SK-N-MC (cell line): ENCODE data around the gene RAB21.

ENCODE experiments used
- DNase-seq: peaks from one replicate; pipeline ENCODE4 v3.0.0-alpha.2; 2011; ENCODE audit warnings: low read depth, low spot score
- H3K27ac ChIP-seq: fragments of 200-600 bp; sonication (generic); 2 replicates; pipeline ENCODE4 v1.5.1; 2016; ENCODE audit warnings: mixed run types
- H3K36me3 ChIP-seq: fragments of 200-600 bp; sonication (generic); 2 replicates; pipeline ENCODE4 v1.6.1; 2017; ENCODE audit warnings: antibody characterized with exemption, low read length, mixed read lengths; ENCODE audit not compliant: insufficient read depth
- H3K4me3 ChIP-seq: fragments of 200-600 bp; sonication (generic); 2 replicates; pipeline ENCODE4 v1.5.1; 2016
- H3K9ac ChIP-seq: fragments of 200-600 bp; sonication (generic); 2 replicates; pipeline ENCODE4 v1.8.0; 2017; ENCODE audit warnings: mixed run types, mixed read lengths; ENCODE audit not compliant: insufficient read length
- H3K9me3 ChIP-seq: fragments of 200-600 bp; sonication (generic); 2 replicates; pipeline ENCODE4 v1.6.1; 2017; ENCODE audit warnings: low read depth, mild to moderate bottlenecking, antibody characterized with exemption, low read length, moderate library complexity, mixed read lengths
- EZH2 ChIP-seq: fragments of 200-600 bp; sonication (generic); IDR thresholded peaks from one replicate; pipeline ENCODE4 v1.6.1; 2017; ENCODE audit warnings: antibody characterized with exemption
- FOXP2 ChIP-seq: optimal IDR thresholded peaks from 2 replicates; pipeline ENCODE3; 2011; ENCODE audit warnings: mild to moderate bottlenecking, moderate library complexity; ENCODE audit not compliant: insufficient read depth; ENCODE audit errors: extremely low read length, control extremely low read depth
- POLR2AphosphoS5 ChIP-seq: IDR thresholded peaks from 2 replicates; pipeline ENCODE4 v1.6.1; 2012; ENCODE audit warnings: mild to moderate bottlenecking, low read depth, low read length, borderline replicate concordance

The RAB21 gene

GRCh38 chr12:71763677-71764379 lies 9.2 kb downstream of the RAB21 start:
- Histone ChIP-seq H3K27ac (no peak overlapping the region), H3K4me3 (no peak overlapping the region), H3K36me3 (peaks cover 65% of the 10 kb centered on the region), H3K9ac (no peak overlapping the region), H3K9me3 (peaks cover 30% of the 10 kb centered on the region)
- TF ChIP-seq POLR2AphosphoS5 (no peak), FOXP2 (no peak), EZH2 (no peak)
- DNase-seq: no peak

GRCh38 chr12:71764587-71765321 lies 10.1 kb downstream of the RAB21 start:
- Histone ChIP-seq H3K27ac (no peak overlapping the region), H3K9me3 (peaks cover 21% of the 10 kb centered on the region), H3K36me3 (peaks cover 65% of the 10 kb centered on the region), H3K4me3 (no peak overlapping the region), H3K9ac (no peak overlapping the region)
- TF ChIP-seq FOXP2 (no peak), POLR2AphosphoS5 (no peak), EZH2 (no peak)
- DNase-seq: no peak

GRCh38 chr12:71766202-71766601 lies 11.5 kb downstream of the RAB21 start:
- Histone ChIP-seq H3K9me3 (peaks cover 13% of the 10 kb centered on the region), H3K27ac (no peak overlapping the region), H3K9ac (no peak overlapping the region), H3K36me3 (peaks cover 64% of the 10 kb centered on the region), H3K4me3 (no peak overlapping the region)
- DNase-seq: no peak
- TF ChIP-seq EZH2 (no peak), POLR2AphosphoS5 (no peak), FOXP2 (no peak)

GRCh38 chr12:71767183-71767582 lies 12.5 kb downstream of the RAB21 start:
- no peak overlapping the region for H3K27ac ChIP-seq
- H3K4me3 ChIP-seq: no peak overlapping the region
- peaks cover 13% of the 10 kb centered on the region for H3K9me3 ChIP-seq
- TF ChIP-seq POLR2AphosphoS5 (no peak), FOXP2 (no peak), EZH2 (no peak)
- H3K36me3 ChIP-seq: peaks cover 74% of the 10 kb centered on the region
- no peak overlapping the region for H3K9ac ChIP-seq
- no peak for DNase-seq

GRCh38 chr12:71768900-71769299 lies 14.2 kb downstream of the RAB21 start:
- Histone ChIP-seq H3K9me3 (peaks cover 8% of the 10 kb centered on the region), H3K36me3 (peaks cover 79% of the 10 kb centered on the region), H3K4me3 (no peak overlapping the region), H3K27ac (no peak overlapping the region), H3K9ac (no peak overlapping the region)
- TF ChIP-seq EZH2 (no peak), FOXP2 (no peak), POLR2AphosphoS5 (no peak)
- DNase-seq: no peak

GRCh38 chr12:71771069-71771468 lies 16.4 kb downstream of the RAB21 start:
- no peak overlapping the region for H3K9ac ChIP-seq

GRCh38 chr12:71772735-71773134 lies 18.1 kb downstream of the RAB21 start:
- Histone ChIP-seq H3K27ac (no peak overlapping the region), H3K9me3 (no peaks in the 10 kb centered on the region), H3K36me3 (peaks cover 66% of the 10 kb centered on the region), H3K9ac (no peak overlapping the region), H3K4me3 (no peak overlapping the region)
- TF ChIP-seq POLR2AphosphoS5 (no peak), EZH2 (no peak), FOXP2 (no peak)
- DNase-seq: no peak

More at GRCh38 chr12:71771069-71771468, 16.4 kb downstream of the RAB21 start:
- TF ChIP-seq EZH2 (no peak), POLR2AphosphoS5 (no peak), FOXP2 (no peak)
- DNase-seq: no peak
- H3K27ac ChIP-seq: no peak overlapping the region
- no peaks in the 10 kb centered on the region; the same call in 1 of the 2 replicates for H3K9me3 ChIP-seq
- H3K4me3 ChIP-seq: no peak overlapping the region
- peaks cover 76% of the 10 kb centered on the region for H3K36me3 ChIP-seq

- H3K36me3 ChIP-seq: peaks cover 25% of the 10 kb centered on the region
Measured at GRCh38 chr12:71780237-71780822, 25.7 kb downstream of the RAB21 start.

More at GRCh38 chr12:71780237-71780822, 25.7 kb downstream of the RAB21 start:
- Histone ChIP-seq H3K27ac (peak overlapping the region; percentile 79), H3K9ac (peak overlapping the region; percentile 61), H3K9me3 (no peaks in the 10 kb centered on the region), H3K4me3 (peak overlapping the region; percentile 19)
- TF ChIP-seq POLR2AphosphoS5: no peak
- no peak for TF ChIP-seq EZH2
- TF ChIP-seq FOXP2: no peak
- peak; percentile 44 for DNase-seq
